GM12873 (cell line): ENCODE data around the gene TLE2.

Experiments used
- TF ChIP-seq, protein P1 (sequence below): IDR thresholded peaks from 2 replicates; pipeline ENCODE4 v1.5.1; 2012; ENCODE audit warnings: low read depth, mild to moderate bottlenecking, moderate library complexity, low read length, control low read depth; ENCODE audit not compliant: insufficient read depth; ENCODE audit errors: missing control alignments

Gene TLE2

DNA sequence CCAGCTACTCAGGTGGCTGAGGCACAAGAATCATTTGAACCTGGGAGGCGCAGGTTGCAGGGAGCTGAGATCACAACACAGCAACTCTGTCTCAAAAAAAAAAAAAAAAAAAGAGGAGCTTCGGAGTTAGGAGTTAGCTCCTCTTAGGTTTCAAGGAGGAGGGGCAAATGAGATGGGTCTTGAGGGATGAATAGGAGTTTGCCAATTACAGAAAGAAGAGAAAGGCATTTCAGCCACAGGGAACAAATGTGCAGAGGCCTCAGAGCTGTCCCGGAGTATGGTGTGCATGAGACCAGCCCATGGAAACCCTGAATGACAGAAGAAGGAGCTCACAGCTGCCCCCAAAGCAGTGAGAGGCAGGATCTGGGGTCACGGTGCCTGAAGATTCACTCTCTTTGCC lies 24.6 kb downstream of the TLE2 start:
- TF ChIP-seq, protein P1, sequence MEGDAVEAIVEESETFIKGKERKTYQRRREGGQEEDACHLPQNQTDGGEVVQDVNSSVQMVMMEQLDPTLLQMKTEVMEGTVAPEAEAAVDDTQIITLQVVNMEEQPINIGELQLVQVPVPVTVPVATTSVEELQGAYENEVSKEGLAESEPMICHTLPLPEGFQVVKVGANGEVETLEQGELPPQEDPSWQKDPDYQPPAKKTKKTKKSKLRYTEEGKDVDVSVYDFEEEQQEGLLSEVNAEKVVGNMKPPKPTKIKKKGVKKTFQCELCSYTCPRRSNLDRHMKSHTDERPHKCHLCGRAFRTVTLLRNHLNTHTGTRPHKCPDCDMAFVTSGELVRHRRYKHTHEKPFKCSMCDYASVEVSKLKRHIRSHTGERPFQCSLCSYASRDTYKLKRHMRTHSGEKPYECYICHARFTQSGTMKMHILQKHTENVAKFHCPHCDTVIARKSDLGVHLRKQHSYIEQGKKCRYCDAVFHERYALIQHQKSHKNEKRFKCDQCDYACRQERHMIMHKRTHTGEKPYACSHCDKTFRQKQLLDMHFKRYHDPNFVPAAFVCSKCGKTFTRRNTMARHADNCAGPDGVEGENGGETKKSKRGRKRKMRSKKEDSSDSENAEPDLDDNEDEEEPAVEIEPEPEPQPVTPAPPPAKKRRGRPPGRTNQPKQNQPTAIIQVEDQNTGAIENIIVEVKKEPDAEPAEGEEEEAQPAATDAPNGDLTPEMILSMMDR, result no peak

DNA sequence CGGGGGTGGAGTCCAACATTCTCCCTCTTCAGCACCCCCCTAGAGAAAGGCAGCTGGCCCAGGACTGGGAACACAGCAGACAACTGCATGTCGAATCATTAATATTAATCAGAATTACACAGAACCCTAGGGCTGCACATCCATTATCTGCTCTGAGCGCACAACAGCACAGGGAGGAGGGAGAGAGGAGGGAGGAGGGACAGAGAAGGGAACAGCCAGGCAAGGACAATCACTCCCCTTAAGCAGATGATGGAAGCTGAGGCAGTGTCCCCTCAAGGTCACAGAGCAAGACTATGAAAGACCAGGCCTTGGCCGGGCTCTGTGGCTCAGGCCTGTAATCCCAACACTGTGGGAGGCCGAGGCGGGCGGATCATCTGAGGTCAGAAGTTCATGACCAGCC lies 26.0 kb downstream of the TLE2 start:
- TF ChIP-seq, protein P1, result no peak

DNA sequence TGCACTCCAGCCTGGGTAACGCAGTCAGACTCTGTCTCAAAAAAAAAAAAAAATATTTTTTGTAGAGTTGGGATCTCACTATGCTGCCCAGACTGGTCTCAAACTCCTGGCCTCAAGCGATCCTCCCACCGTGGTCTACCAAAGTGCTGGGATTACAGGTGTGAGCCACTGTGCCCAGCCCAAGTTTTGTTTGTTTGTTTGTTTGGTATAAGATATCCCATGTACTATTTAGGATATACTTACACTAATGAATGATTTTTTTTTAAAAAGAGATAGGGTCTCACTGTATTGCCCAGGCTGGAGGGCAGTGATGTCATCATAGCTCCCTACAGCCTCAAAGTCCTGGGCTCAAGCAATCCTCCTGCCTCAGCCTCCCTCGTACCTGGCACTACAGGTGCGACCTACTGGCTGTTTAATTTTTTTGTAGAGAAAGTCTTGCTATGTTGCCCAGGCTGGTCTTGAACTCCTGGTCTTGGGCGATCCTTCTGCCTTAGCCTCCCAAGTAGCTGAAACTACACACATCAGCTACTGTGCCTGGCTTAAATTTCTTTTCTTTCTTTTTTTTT lies 27.8 kb downstream of the TLE2 start:
- TF ChIP-seq, protein P1, result no peak

GRCh38 chr19:2998642-2999041 lies 30.4 kb downstream of the TLE2 start:
- TF ChIP-seq, protein P1, result no peak

- TF ChIP-seq, protein P1, result no peak
Observed at GRCh38 chr19:2997720-2998119, 31.4 kb downstream of the TLE2 start.

GRCh38 chr19:2994588-2995131 lies 34.4 kb downstream of the TLE2 start:
- TF ChIP-seq, protein P1, result no peak

DNA sequence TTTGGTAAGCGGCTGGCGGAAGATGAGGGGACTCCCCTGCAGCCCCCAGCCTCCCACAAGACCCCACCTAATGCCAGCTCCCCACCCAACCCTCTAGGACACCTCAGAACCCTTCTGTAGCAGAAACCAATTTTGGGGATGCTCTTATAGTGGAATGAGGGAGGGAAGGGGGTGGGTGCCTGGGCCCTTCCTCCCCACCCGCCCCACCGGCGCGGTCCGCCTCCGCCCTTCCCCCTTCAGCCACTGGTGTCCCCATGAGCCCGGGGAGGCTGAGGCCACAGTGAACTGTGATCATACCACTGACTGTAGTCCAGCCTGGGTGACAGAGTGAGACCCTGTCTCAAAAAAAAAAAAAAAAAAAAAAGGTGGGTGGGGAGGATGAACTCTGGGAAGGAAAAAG lies 35.5 kb downstream of the TLE2 start:
- TF ChIP-seq, protein P1, result no peak

- TF ChIP-seq, protein P1, result no peak
Observed at GRCh38 chr19:2992958-2993357, 36.1 kb downstream of the TLE2 start.
